ENCODE measurements around the gene DBI. TPM values are rescaled to one million over a fixed set of nuclear protein-coding genes. Genes with fewer than 3 reads are reported as not detected.
A peak's percentile ranks its signal among the peaks of the same experiment; 100 is the strongest.
"Not testable (repeated sequence)": the region's sequence is repeated elsewhere in the genome, so short reads cannot be mapped to it uniquely, and the experiment has no call there.

The DBI gene
- total RNA-seq, 2 donors from 2014 or later, result 145 to 324 TPM

DNA sequence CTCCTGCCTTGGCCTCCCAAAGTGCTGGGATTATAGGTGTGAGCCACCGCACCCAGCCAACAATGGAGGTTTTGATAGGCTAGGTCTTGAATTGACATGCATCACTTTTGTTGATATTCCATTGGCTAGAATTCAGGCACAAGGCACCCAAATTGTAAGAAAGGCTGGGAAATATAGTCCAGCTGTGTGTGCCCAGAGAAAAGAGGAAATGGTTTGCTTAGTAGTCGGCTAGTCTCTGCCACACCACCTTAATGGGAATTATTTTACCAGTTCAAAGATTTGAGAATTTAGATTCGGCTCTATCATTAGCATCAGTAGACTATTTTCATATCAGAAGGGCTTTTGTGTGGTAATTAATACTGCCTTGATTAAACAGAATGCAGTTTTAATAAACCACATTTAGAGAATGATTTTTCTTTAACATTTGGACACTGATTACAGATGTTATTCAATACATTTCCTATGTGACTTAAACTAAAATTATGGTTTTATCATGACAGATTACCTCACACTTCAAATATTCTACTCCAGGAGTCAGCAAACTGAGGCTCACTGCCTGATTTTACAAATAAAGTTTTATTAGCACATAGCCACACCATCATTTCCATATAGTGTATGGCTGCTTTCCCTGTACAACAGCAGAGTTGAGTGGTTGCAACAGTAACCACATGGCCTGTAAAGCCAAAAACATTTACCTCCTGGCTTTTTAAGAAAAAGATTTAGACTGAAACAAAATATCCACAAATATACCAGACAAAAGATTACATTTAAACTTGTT lies 27.4 kb downstream of the DBI start:
- TF ChIP-seq POLR2AphosphoS5 (IDR thresholded peaks at IDR 0.05), result no peak
- TF ChIP-seq, protein P1, sequence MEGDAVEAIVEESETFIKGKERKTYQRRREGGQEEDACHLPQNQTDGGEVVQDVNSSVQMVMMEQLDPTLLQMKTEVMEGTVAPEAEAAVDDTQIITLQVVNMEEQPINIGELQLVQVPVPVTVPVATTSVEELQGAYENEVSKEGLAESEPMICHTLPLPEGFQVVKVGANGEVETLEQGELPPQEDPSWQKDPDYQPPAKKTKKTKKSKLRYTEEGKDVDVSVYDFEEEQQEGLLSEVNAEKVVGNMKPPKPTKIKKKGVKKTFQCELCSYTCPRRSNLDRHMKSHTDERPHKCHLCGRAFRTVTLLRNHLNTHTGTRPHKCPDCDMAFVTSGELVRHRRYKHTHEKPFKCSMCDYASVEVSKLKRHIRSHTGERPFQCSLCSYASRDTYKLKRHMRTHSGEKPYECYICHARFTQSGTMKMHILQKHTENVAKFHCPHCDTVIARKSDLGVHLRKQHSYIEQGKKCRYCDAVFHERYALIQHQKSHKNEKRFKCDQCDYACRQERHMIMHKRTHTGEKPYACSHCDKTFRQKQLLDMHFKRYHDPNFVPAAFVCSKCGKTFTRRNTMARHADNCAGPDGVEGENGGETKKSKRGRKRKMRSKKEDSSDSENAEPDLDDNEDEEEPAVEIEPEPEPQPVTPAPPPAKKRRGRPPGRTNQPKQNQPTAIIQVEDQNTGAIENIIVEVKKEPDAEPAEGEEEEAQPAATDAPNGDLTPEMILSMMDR (IDR thresholded peaks at IDR 0.05), result no peak
- TF ChIP-seq POLR2A (IDR thresholded peaks at IDR 0.05), result no peak
- WGBS, result 88% methylated on average over 3 of the region's 3 CpGs
- intact Hi-C loops (cut with DNase I), result no loop called here

DNA sequence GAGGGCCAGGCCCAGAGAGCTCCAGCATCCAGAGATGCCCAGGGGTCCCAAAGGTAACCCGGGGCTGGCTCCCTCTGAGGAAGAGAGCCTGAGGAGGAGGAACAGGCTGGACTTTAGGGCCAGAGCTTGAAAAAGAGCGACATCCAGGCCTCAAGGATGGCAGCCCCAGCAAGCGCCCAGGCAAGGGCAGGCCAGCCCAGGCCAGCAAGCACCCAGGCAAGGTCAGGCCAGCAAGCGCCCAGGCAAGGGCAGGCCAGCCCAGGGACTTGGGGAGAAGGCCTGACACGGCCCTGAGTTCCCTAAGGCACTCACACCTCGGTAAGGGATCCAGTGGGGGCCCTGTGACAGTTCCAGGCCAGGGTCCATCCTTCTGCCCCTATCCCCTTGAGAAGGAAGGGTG lies 30.4 kb downstream of the DBI start:
- TF ChIP-seq POLR2A (IDR thresholded peaks at IDR 0.05), result no peak
- TF ChIP-seq, protein P1 (IDR thresholded peaks at IDR 0.05), result no peak
- no peak for TF ChIP-seq POLR2AphosphoS5 (IDR thresholded peaks at IDR 0.05)

More for the DNA sequence above, 27.4 kb downstream of the DBI start:
- Histone ChIP-seq H3K27me3 (replicated peaks; ENCODE audit: insufficient read depth) (no peaks in the 10 kb centered on the region), H3K4me1 (replicated peaks) (peaks cover 3% of the 10 kb centered on the region), H3K9me3 (no peaks in the 10 kb centered on the region), H3K4me3 (no peak overlapping the region), H3K36me3 (no peaks in the 10 kb centered on the region), H3K27ac (no peak overlapping the region)
- no peak for DNase-seq (ENCODE audit: low spot score)

DNA sequence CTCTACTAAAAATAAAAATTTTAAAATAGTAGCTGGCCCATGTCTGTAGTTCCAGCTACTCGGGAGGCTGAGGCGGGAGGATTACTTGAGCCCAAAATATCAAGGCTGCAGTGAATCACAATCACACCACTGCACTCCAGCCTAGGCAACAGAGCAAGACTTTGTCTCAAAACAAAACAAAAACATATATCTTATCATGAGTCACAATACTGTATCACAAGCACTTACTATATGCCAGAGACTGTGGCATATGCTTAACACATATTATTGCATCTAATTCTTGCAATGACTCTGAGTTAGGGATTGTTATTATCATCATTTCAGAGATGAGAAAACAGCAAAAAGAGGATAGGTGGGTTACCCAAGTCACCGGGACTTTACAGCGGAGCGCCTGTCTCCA lies 35.3 kb downstream of the DBI start:
- no peaks in the 10 kb centered on the region for H3K9me3 ChIP-seq
- no peak for DNase-seq (ENCODE audit: low spot score)
- no peaks in the 10 kb centered on the region for H3K27me3 ChIP-seq (replicated peaks; ENCODE audit: insufficient read depth)
- H3K4me3 ChIP-seq, result no peak overlapping the region
- H3K36me3 ChIP-seq, result no peaks in the 10 kb centered on the region
- no peaks in the 10 kb centered on the region for H3K4me1 ChIP-seq (replicated peaks)
- TF ChIP-seq POLR2AphosphoS5 (IDR thresholded peaks at IDR 0.05), result no peak
- TF ChIP-seq, protein P1 (IDR thresholded peaks at IDR 0.05), result no peak
- TF ChIP-seq POLR2A (IDR thresholded peaks at IDR 0.05), result no peak
- WGBS, result 86% methylated on average over 5 of the region's 5 CpGs
- intact Hi-C loops (cut with DNase I), result no loop called here
- H3K27ac ChIP-seq, result no peak overlapping the region

More for the DNA sequence above, 30.4 kb downstream of the DBI start:
- DNase-seq (ENCODE audit: low spot score), result no peak
- H3K4me3 ChIP-seq, result no peak overlapping the region
- no peak overlapping the region for H3K27ac ChIP-seq
- no peaks in the 10 kb centered on the region for H3K4me1 ChIP-seq (replicated peaks)
- H3K27me3 ChIP-seq (replicated peaks; ENCODE audit: insufficient read depth), result no peaks in the 10 kb centered on the region
- intact Hi-C loops (cut with DNase I), result no loop called here
- H3K9me3 ChIP-seq, result no peaks in the 10 kb centered on the region
- 86% methylated on average over 3 of the region's 6 CpGs for WGBS
- no peaks in the 10 kb centered on the region for H3K36me3 ChIP-seq

DNA sequence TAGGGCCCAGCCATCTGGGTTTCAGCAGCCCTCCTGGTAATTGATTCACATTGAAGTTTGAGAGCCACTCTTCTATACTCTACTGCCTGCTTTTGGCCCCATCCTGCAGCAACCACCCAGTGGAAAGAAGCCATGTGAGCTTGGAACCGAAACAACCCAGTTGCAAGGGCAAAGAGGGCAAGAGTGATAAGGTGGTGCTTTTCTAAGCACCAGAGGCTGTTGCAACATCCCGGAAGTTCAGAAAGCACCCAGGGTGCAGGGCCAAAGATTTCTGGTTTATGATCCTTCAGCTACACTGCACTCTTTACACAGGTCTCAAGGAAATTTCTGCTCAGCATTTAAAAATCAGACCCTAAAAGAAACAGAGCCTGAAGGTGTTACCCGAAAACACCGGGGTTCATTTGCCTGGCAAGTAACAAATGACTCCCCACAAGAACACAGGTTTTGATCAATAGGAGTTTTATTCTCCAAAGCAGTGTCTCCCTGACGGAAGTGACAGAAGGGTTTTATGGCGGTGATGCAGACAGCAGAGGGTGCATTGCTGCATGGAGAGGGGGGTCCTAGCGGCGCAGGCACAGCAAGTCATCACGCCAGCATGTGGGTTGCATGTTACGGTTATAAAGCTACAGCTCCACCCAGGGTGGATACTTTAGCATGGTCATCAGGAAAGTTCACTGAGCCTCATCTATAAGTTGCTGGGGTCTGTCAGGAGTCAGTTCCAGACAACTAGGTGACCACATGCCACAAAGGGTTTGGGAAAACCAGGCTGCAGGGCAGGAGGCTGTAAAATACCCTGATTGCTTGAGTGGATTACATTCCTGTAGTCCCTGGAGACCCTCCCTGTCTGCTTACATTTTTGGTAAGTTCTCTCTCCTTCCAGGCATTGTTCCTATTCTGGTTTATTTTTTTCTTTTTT lies 36.1 kb downstream of the DBI start:
- Histone ChIP-seq H3K27me3 (replicated peaks; ENCODE audit: insufficient read depth) (no peaks in the 10 kb centered on the region), H3K4me1 (replicated peaks) (no peaks in the 10 kb centered on the region), H3K9me3 (no peaks in the 10 kb centered on the region), H3K36me3 (no peaks in the 10 kb centered on the region), H3K4me3 (no peak overlapping the region), H3K27ac (no peak overlapping the region)
- intact Hi-C loops (cut with DNase I), result no loop called here
- peak; percentile 22 for DNase-seq (ENCODE audit: low spot score)
- peak; percentile 34 for TF ChIP-seq POLR2AphosphoS5 (IDR thresholded peaks at IDR 0.05)
- TF ChIP-seq, protein P1 (IDR thresholded peaks at IDR 0.05), result no peak
- TF ChIP-seq POLR2A (IDR thresholded peaks at IDR 0.05), result no peak
- 59% methylated on average over 10 of the region's 10 CpGs for WGBS

DNA sequence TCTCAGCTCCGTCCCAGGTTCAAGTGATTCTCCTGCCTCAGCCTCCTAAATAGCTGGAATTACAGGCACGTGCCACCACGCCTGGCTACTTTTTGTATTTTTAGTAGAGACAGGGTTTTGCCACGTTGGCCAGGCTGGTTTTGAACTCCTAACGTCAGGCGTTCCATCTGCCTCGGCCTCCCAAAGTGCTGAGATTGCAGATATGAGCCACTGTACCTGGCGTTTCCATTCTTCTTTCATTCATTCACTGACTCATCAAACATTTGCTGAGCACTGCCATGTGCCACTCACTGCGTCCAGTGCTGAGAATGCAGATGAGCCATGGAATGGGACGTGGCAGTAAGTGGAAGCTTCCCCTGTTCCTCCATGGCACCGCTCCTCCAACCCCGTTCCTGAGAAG lies 36.8 kb downstream of the DBI start:
- 78% methylated on average over 12 of the region's 12 CpGs for WGBS
- H3K27ac ChIP-seq; intact Hi-C loops (cut with DNase I); H3K4me3 ChIP-seq; H3K4me1 ChIP-seq (replicated peaks); H3K9me3 ChIP-seq; H3K36me3 ChIP-seq; DNase-seq (ENCODE audit: low spot score); H3K27me3 ChIP-seq (replicated peaks; ENCODE audit: insufficient read depth): not testable (repeated sequence)

Data from prostate gland (tissue), 2 donors.